NCI-H128 (cell line): ENCODE measurements around the gene ARID5A.
"Not testable (repeated sequence)": the region's sequence is repeated elsewhere in the genome, so short reads cannot be mapped to it uniquely, and the experiment has no call there.

Source experiments
- DNase-seq: peaks from one replicate; lab custom pipeline; 2025; ENCODE audit not compliant: unreplicated experiment; lab: John Stamatoyannopoulos, UW

The ARID5A gene

GRCh38 chr2:96554293-96555145 is 18.0 kb downstream of the ARID5A start:
- DNase-seq: no peak

- DNase-seq: no peak
Measured at GRCh38 chr2:96555146-96555610, 18.6 kb downstream of the ARID5A start.

- no peak for DNase-seq
Measured at GRCh38 chr2:96556441-96557330, 20.1 kb downstream of the ARID5A start.

GRCh38 chr2:96557421-96557820 is 20.9 kb downstream of the ARID5A start:
- DNase-seq: not testable (repeated sequence)

- no peak for DNase-seq
Measured at GRCh38 chr2:96558061-96558460, 21.5 kb downstream of the ARID5A start.

- DNase-seq: no peak
Measured at GRCh38 chr2:96558485-96558884, 21.9 kb downstream of the ARID5A start.

GRCh38 chr2:96564026-96564425 is 27.5 kb downstream of the ARID5A start:
- no peak for DNase-seq

GRCh38 chr2:96564563-96564962 is 28.0 kb downstream of the ARID5A start:
- no peak for DNase-seq

- no peak for DNase-seq
Measured at GRCh38 chr2:96565111-96565510, 28.6 kb downstream of the ARID5A start.

GRCh38 chr2:96568094-96568493 is 31.5 kb downstream of the ARID5A start:
- no peak for DNase-seq

- DNase-seq: no peak
Measured at GRCh38 chr2:96574364-96574763, 37.8 kb downstream of the ARID5A start.

- DNase-seq: no peak
Measured at GRCh38 chr2:96575785-96576456, 39.4 kb downstream of the ARID5A start.

GRCh38 chr2:96577501-96577900 is 40.9 kb downstream of the ARID5A start:
- no peak for DNase-seq

GRCh38 chr2:96578731-96579130 is 42.2 kb downstream of the ARID5A start:
- no peak for DNase-seq

- no peak for DNase-seq
Measured at GRCh38 chr2:96579422-96579821, 42.9 kb downstream of the ARID5A start.

- no peak for DNase-seq
Measured at GRCh38 chr2:96580771-96581170, 44.2 kb downstream of the ARID5A start.

GRCh38 chr2:96584017-96584416 is 47.5 kb downstream of the ARID5A start:
- DNase-seq: no peak

GRCh38 chr2:96587843-96588242 is 51.3 kb downstream of the ARID5A start:
- no peak for DNase-seq

- DNase-seq: no peak
Measured at GRCh38 chr2:96591054-96591453, 54.5 kb downstream of the ARID5A start.

GRCh38 chr2:96591494-96591893 is 54.9 kb downstream of the ARID5A start:
- no peak for DNase-seq

GRCh38 chr2:96594282-96594681 is 57.7 kb downstream of the ARID5A start:
- DNase-seq: no peak
